ENCODE results near the gene POLN.
"Not testable (repeated sequence)": the region's sequence is repeated elsewhere in the genome, so short reads cannot be mapped to it uniquely, and the experiment has no call there.

Gene POLN

GRCh38 chr4:2172161-2172560 lies 69.8 kb downstream of the POLN start:
- no peak for DNase-seq (ENCODE audit: insufficient read length, low spot score)
- no peak for FAIRE-seq

GRCh38 chr4:2168469-2169319 lies 73.2 kb downstream of the POLN start:
- DNase-seq (ENCODE audit: insufficient read length, low spot score) (no peak), FAIRE-seq (no peak)

GRCh38 chr4:2166253-2166652 lies 75.7 kb downstream of the POLN start:
- no peak for DNase-seq (ENCODE audit: insufficient read length, low spot score)
- FAIRE-seq: no peak

- FAIRE-seq: peak; percentile 51
- no peak for DNase-seq (ENCODE audit: insufficient read length, low spot score)
Observed at GRCh38 chr4:2165391-2165790, 76.5 kb downstream of the POLN start.

- no peak for DNase-seq (ENCODE audit: insufficient read length, low spot score)
- FAIRE-seq: no peak
Observed at GRCh38 chr4:2163311-2163821, 78.6 kb downstream of the POLN start.

- DNase-seq (ENCODE audit: insufficient read length, low spot score); FAIRE-seq: not testable (repeated sequence)
Observed at GRCh38 chr4:2161092-2161703, 80.7 kb downstream of the POLN start.

GRCh38 chr4:2159931-2160330 lies 82.0 kb downstream of the POLN start:
- no peak for FAIRE-seq

GRCh38 chr4:2155246-2155645 lies 86.7 kb downstream of the POLN start:
- DNase-seq (ENCODE audit: insufficient read length, low spot score) (no peak), FAIRE-seq (no peak)

More at GRCh38 chr4:2159931-2160330, 82.0 kb downstream of the POLN start:
- DNase-seq (ENCODE audit: insufficient read length, low spot score): no peak

- no peak for FAIRE-seq
- no peak for DNase-seq (ENCODE audit: insufficient read length, low spot score)
Observed at GRCh38 chr4:2154215-2154740, 87.6 kb downstream of the POLN start.

GRCh38 chr4:2151544-2151943 lies 90.4 kb downstream of the POLN start:
- FAIRE-seq: no peak
- DNase-seq (ENCODE audit: insufficient read length, low spot score): no peak

- FAIRE-seq (no peak), DNase-seq (ENCODE audit: insufficient read length, low spot score) (no peak)
Observed at GRCh38 chr4:2150076-2150475, 91.8 kb downstream of the POLN start.

GRCh38 chr4:2142630-2143427 lies 99.1 kb downstream of the POLN start:
- FAIRE-seq (no peak), DNase-seq (ENCODE audit: insufficient read length, low spot score) (peak; percentile 46)

GRCh38 chr4:2141762-2142451 lies 100.0 kb downstream of the POLN start:
- DNase-seq (ENCODE audit: insufficient read length, low spot score) (no peak), FAIRE-seq (no peak)

- DNase-seq (ENCODE audit: insufficient read length, low spot score) (no peak), FAIRE-seq (peak; percentile 60)
Observed at GRCh38 chr4:2141022-2141761, 100.7 kb downstream of the POLN start.

- no peak for DNase-seq (ENCODE audit: insufficient read length, low spot score)
Observed at GRCh38 chr4:2138846-2139500, 102.9 kb downstream of the POLN start.

GRCh38 chr4:2136726-2137125 lies 105.2 kb downstream of the POLN start:
- DNase-seq (ENCODE audit: insufficient read length, low spot score) (no peak), FAIRE-seq (no peak)

More at GRCh38 chr4:2138846-2139500, 102.9 kb downstream of the POLN start:
- no peak for FAIRE-seq

- DNase-seq (ENCODE audit: insufficient read length, low spot score): peak; percentile 32
- no peak for FAIRE-seq
Observed at GRCh38 chr4:2135083-2135482, 106.8 kb downstream of the POLN start.

GRCh38 chr4:2132438-2132837 lies 109.5 kb downstream of the POLN start:
- FAIRE-seq (no peak), DNase-seq (ENCODE audit: insufficient read length, low spot score) (no peak)
